H1 (cell line): ENCODE measurements around the gene TMEM117. TPM values are rescaled to one million over a fixed set of nuclear protein-coding genes. Genes with fewer than 3 reads are reported as not detected.

ENCODE experiments used
- BRCA1 ChIP-seq: IDR thresholded peaks from 2 replicates; pipeline ENCODE4 v1.6.1; 2012; ENCODE audit warnings: low read depth, low read length, improper control_type of control experiment
- CREB1 ChIP-seq: IDR thresholded peaks from 2 replicates; pipeline ENCODE4 v1.6.1; 2012; ENCODE audit warnings: inconsistent platforms
- CTBP2 ChIP-seq: IDR thresholded peaks from 2 replicates; pipeline ENCODE4 v1.7.0; 2011; ENCODE audit warnings: borderline replicate concordance, mild to moderate bottlenecking, moderate library complexity, mixed read lengths, low read length; ENCODE audit not compliant: insufficient read depth, insufficient read length
- POLR2A ChIP-seq, 2 experiments: IDR thresholded peaks; 1 replicate in 1 of 2; 2 replicates in 1 of 2; pipeline ENCODE4 v1.6.1; 2011; ENCODE audit warnings: low read depth in 2 of 2, low read length in 2 of 2, mild to moderate bottlenecking in 2 of 2; ENCODE audit errors: control extremely low read depth in 1 of 2
- TCF12 ChIP-seq: IDR thresholded peaks from 2 replicates; pipeline ENCODE4 v1.6.1; 2011; ENCODE audit warnings: low read depth, mild to moderate bottlenecking, low read length
- polyA plus RNA-seq, 7 experiments: library from polyadenylated mRNA; depleted of rRNA in 3 of 7; stranded (reverse) in 5 of 7; unstranded in 2 of 7; fragments of >200 nt in 5 of 7; fragments of 200-250 nt in 2 of 7; gene quantifications; 1 replicate in 5 of 7; 2 replicates in 1 of 7; 4 replicates in 1 of 7; pipeline versions ENCODE4 v1.2.1 to v1.2.3, GENCODE V29; 2011 to 2013; ENCODE audit warnings: missing spikeins in 2 of 7, mixed read lengths in 2 of 7
- total RNA-seq: library from RNA; stranded (reverse); fragmentation: NEBNext Ultra II Directional; extraction: Animal tissue kit (Norgen Biotek cat#: 25700); gene quantifications from 2 replicates; pipeline ENCODE4 v1.2.1, GENCODE V29; 2021

The TMEM117 gene
- total and polyA plus RNA-seq, 2 of the 8 experiments (the other 6 are each of a cell fraction or from before 2014, with no cell fraction given), result 0.80 to 1.4 TPM

- no peak for TF ChIP-seq CREB1
- TF ChIP-seq POLR2A (IDR thresholded peaks at IDR 0.05; ENCODE audit: control extremely low read depth in 1 of 2, low read depth in 2 of 2, low read length in 2 of 2), result no peak
- TF ChIP-seq TCF12, result no peak
- no peak for TF ChIP-seq BRCA1
- TF ChIP-seq CTBP2, result no peak
- TF ChIP-seq, all 59 proteins: peak for 0
Measured at GRCh38 chr12:44029194-44029593, 193.3 kb downstream of the TMEM117 start (continued).
